BE2C (cell line): ENCODE measurements around the gene LTBP2.

Experiments used
- DNase-seq: peaks from one replicate; pipeline ENCODE4 v3.0.0-alpha.2; 2020
- H3K27me3 ChIP-seq: fragments of 250-450 bp; sonication (Bioruptor Pico); 2 replicates; pipeline ENCODE4 v1.5.1; 2020; ENCODE audit warnings: mild to moderate bottlenecking
- H3K36me3 ChIP-seq: fragments of 250-450 bp; sonication (Bioruptor Pico); 2 replicates; pipeline ENCODE4 v1.5.1; 2020; ENCODE audit warnings: mild to moderate bottlenecking
- H3K4me1 ChIP-seq: fragments of 250-450 bp; sonication (Bioruptor Pico); 2 replicates; pipeline ENCODE4 v1.5.1; 2020
- H3K4me3 ChIP-seq: 2 replicates; pipeline ENCODE4 v1.5.1; 2011; ENCODE audit warnings: low read depth, low read length
- H3K9me3 ChIP-seq: fragments of 250-450 bp; sonication (Bioruptor Pico); 2 replicates; pipeline ENCODE4 v1.5.1; 2020
- TF ChIP-seq, protein P1 (sequence below): IDR thresholded peaks from 2 replicates; pipeline ENCODE4 v1.5.1; 2012; ENCODE audit warnings: mild to moderate bottlenecking, low read depth, low read length

LTBP2 gene

DNA sequence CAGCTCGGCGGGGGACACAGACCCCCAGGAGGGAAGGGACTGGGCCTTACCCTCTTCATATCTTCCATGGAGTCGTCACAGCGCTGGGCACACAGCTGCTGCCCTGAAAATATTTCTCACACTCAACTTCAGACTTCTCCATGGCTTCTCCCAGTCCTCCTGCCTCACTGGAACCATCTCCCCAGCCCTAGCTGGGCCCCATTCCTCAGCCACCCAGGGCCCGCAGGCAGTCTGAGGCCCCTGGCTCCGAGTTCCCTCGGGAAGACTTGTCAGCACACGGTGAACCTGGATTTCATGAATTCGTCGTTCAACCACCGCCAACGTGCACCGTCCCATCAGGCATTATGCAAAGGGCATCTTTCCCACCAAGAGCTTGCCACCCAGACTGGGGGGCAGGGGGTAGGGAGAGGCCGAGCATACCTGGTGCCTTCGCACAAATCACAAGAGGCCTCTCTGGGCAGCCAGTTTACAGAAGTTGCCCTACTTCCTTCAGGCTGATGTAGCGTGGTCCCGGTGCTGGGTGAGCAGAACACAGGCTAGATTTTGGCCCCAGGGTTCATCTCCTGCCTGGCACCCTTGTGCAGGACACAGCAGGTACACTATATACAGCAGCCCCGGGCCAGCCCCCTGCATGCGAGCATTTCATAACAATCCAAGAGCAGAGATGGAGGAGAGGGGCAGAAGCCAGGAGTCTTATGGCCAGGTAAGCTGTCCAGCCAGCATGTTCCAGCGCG, 44.2 kb downstream of the LTBP2 start:
- Histone ChIP-seq H3K27me3 (no peaks in the 10 kb centered on the region), H3K4me3 (no peak overlapping the region), H3K36me3 (no peaks in the 10 kb centered on the region), H3K9me3 (no peaks in the 10 kb centered on the region), H3K4me1 (peaks cover 14% of the 10 kb centered on the region)
- DNase-seq = no peak
- TF ChIP-seq, protein P1, sequence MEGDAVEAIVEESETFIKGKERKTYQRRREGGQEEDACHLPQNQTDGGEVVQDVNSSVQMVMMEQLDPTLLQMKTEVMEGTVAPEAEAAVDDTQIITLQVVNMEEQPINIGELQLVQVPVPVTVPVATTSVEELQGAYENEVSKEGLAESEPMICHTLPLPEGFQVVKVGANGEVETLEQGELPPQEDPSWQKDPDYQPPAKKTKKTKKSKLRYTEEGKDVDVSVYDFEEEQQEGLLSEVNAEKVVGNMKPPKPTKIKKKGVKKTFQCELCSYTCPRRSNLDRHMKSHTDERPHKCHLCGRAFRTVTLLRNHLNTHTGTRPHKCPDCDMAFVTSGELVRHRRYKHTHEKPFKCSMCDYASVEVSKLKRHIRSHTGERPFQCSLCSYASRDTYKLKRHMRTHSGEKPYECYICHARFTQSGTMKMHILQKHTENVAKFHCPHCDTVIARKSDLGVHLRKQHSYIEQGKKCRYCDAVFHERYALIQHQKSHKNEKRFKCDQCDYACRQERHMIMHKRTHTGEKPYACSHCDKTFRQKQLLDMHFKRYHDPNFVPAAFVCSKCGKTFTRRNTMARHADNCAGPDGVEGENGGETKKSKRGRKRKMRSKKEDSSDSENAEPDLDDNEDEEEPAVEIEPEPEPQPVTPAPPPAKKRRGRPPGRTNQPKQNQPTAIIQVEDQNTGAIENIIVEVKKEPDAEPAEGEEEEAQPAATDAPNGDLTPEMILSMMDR = no peak

DNA sequence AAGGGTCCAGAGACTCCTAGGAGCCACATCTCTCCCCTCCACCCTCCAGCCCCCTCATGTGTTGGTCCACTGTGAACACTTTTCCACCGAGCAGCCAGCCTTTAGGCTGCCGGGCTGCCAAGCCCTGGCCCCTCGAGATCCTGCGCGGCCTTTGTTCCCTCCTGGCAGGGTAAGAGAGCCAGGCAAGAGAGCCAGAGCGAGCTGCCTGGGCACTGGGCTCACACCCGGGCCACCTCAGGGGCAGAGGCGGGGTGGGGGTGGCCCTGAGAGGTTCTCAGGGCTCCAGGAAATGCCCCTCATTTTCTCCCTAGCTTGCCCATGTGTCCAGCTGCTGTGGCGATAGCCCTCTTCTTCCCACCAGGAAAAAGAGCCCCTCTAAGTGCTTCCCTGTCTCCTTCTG, 44.8 kb downstream of the LTBP2 start:
- no peaks in the 10 kb centered on the region for H3K36me3 ChIP-seq
- H3K4me1 ChIP-seq = peaks cover 14% of the 10 kb centered on the region
- no peaks in the 10 kb centered on the region for H3K9me3 ChIP-seq
- H3K4me3 ChIP-seq = no peak overlapping the region
- no peaks in the 10 kb centered on the region for H3K27me3 ChIP-seq
- TF ChIP-seq, protein P1 = no peak
- no peak for DNase-seq

DNA sequence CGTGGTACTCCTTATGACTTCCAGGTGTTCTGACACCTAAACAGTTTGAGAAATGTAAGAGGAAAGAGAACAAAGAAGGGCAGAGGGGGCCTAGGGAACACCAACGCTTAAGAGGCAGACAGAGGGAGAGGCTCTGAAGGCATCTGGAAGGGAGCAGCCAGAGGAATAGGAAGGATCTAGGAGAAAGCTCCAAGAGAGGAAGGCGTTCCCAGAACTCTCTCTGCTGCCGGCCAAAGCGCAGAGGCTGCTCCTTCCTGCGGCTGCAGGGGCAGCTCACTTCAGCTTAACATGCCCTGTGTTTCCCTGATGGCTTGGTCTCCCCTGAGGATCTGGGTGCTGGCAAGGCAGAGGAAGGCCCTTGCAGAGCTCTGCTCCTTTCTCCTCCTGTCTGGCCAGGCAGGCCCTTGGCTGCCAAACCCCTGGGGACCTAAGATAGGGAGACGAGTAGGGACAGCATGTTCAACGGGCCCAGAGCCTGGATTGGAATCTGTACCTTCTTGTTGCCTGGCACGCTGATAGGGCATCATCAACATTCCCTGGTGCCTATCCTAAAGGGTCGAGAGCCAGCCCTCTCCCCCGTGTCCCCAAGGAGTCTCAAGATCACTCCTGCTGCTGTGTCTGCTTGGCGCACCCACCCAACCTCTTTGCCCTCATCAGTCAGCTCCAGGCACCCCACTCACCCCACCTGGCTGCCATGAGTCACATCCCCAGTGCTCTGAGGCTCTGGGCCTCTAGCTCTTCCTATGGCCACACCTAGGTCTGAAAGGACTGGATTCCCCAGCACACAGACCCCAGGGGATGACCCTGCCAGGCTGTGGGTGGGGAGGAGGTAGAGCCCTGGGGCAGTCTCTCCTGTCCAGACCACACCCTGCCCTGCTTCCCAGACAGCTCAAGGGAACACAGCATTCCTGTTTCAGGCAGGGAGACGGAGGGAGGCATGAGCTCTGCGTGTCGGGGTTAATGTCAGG, 45.6 kb downstream of the LTBP2 start:
- TF ChIP-seq, protein P1 = no peak

DNA sequence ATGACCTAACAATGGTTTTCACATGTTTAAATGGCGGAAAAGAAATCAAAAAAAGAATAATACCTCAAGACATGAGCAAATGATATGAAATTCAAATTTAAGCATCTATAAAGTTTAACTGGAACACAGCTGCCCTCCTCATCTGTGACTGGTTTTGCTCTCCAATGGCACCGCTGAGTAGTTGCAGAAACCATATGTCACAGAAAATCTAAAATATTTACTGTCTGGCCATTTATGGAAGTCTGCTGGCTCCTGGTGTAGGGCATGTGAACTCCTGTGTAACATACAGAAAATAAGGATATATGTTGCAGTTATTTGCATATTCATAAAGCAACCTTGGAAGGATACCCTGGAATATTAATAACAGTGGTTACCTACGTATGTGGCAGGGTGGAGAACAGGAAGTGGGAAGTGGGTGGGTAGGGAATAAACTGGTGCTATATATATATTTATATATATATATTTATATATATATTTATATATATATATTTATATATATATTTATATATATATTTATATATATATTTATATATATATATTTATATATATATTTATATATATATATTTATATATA, 48.4 kb downstream of the LTBP2 start:
- H3K4me3 ChIP-seq = no peak overlapping the region

More for the DNA sequence above, 45.6 kb downstream of the LTBP2 start:
- Histone ChIP-seq H3K4me3 (no peak overlapping the region), H3K9me3 (no peaks in the 10 kb centered on the region), H3K27me3 (no peaks in the 10 kb centered on the region), H3K4me1 (peaks cover 14% of the 10 kb centered on the region), H3K36me3 (no peaks in the 10 kb centered on the region)
- DNase-seq = no peak

DNA sequence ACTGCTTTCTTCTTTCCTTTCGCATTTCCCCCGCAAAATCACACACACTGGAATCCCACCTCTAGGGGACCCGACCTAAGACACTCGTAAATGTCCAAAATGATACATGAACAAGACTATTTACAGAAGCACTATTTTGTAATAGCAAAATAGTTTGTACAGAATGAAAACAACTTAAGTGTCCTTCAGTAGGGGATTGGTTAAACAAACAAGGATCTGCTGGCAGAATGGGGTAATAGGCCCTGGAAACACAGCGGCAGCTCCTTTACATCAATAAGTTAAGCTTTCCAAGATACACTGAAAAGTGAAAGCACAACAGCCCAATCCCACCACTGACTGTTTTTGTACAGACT, 48.8 kb downstream of the LTBP2 start:
- H3K4me3 ChIP-seq = no peak overlapping the region

More for the DNA sequence above, 48.4 kb downstream of the LTBP2 start:
- TF ChIP-seq, protein P1 = no peak
- no peak for DNase-seq
- no peaks in the 10 kb centered on the region for H3K36me3 ChIP-seq
- H3K9me3 ChIP-seq = no peaks in the 10 kb centered on the region
- no peaks in the 10 kb centered on the region for H3K27me3 ChIP-seq
- H3K4me1 ChIP-seq = peaks cover 6% of the 10 kb centered on the region

More for the DNA sequence above, 48.8 kb downstream of the LTBP2 start:
- Histone ChIP-seq H3K27me3 (no peaks in the 10 kb centered on the region), H3K4me1 (peaks cover 6% of the 10 kb centered on the region), H3K9me3 (no peaks in the 10 kb centered on the region), H3K36me3 (no peaks in the 10 kb centered on the region)
- no peak for DNase-seq
- TF ChIP-seq, protein P1 = no peak
